ENCODE measurements around the gene CLDN16. TPM values are rescaled to one million over a fixed set of nuclear protein-coding genes. Genes with fewer than 3 reads are reported as not detected.

The CLDN16 gene
- total RNA-seq, result not detected in 2 replicates

GRCh38 chr3:190387578-190388213 lies at the start of gene CLDN16:
TSS of gene CLDN16 (plus strand) at chr3:190388163. CDS start at chr3:190388330, 167 bp downstream.

GRCh38 chr3:190449801-190450200 lies 61.8 kb downstream of the CLDN16 start, which contains the start of gene TMEM207:
TSS of gene TMEM207 (minus strand) at chr3:190449901. CDS start at chr3:190449809, 92 bp downstream.

Other genes starting within 250 kb of the CLDN16 start
- gene CLDN1, start 65.7 kb upstream of the CLDN16 start, total RNA-seq, result 0.26 and 2.7 TPM in 2 replicates
- gene TMEM207, start 61.7 kb downstream of the CLDN16 start, total RNA-seq, result not detected in 2 replicates
- 13.7 and 22.1 TPM in 2 replicates for gene IL1RAP, start 125.9 kb downstream of the CLDN16 start, total RNA-seq

Measured in articular chondrocyte of knee joint (primary cell).